SK-N-SH (cell line): ENCODE results near the gene GFPT1. TPM values are rescaled to one million over a fixed set of nuclear protein-coding genes. Genes with fewer than 3 reads are reported as not detected.

Source experiments
- CTCF ChIA-PET: fragments of 300-600, 350-600 bp; formaldehyde crosslinking; extraction: SDS; loops from one replicate; lab custom pipeline; 2021; lab: Yijun Ruan, JAX
- POLR2A ChIA-PET: fragments of 350-600 bp; sonication (Branson Sonifier 250); formaldehyde crosslinking; extraction: SDS; loops from one replicate; lab custom pipeline; 2020; ENCODE audit warnings: antibody characterized with exemption, inconsistent platforms; lab: Yijun Ruan, JAX
- DNase-seq: peaks from one replicate; pipeline ENCODE4 v3.0.0; 2012
- H2AFZ ChIP-seq: fragments of 200-600 bp; sonication (generic); 2 replicates; pipeline ENCODE4 v1.8.1; 2016; ENCODE audit warnings: antibody characterized with exemption, mild to moderate bottlenecking, low read depth
- H3F3A ChIP-seq: fragments of 200-600 bp; sonication (generic); replicated peaks from 2 replicates; pipeline ENCODE3; 2016; ENCODE audit warnings: antibody characterized with exemption, mild to moderate bottlenecking; ENCODE audit not compliant: insufficient read depth
- H3K27ac ChIP-seq, 2 experiments: fragments of 200-500 bp in 1 of 2; fragments of 200-600 bp in 1 of 2; sonication (Bioruptor generic) in 1 of 2; sonication (generic), shearing (Covaris generic) in 1 of 2; 2 replicates each; pipeline versions ENCODE4 v1.5.1 to v1.6.1; 2014 to 2016; ENCODE audit warnings: low read depth in 2 of 2, inconsistent platforms in 1 of 2, low read length in 1 of 2, mild to moderate bottlenecking in 1 of 2, mixed read lengths in 1 of 2
- H3K27me3 ChIP-seq: fragments of 200-600 bp; sonication (generic), shearing (Covaris generic); 2 replicates; pipeline ENCODE4 v1.6.1; 2016; ENCODE audit warnings: mixed run types; ENCODE audit not compliant: insufficient read depth
- H3K36me3 ChIP-seq, 2 experiments: fragments of 200-500 bp in 1 of 2; fragments of 200-600 bp in 1 of 2; sonication (Bioruptor generic) in 1 of 2; sonication (generic) in 1 of 2; replicated peaks in 1 of 2; 2 replicates each; pipeline versions ENCODE3 to v1.5.1; 2014 to 2016; ENCODE audit warnings: low read length in 1 of 2, mild to moderate bottlenecking in 1 of 2; ENCODE audit not compliant: insufficient read depth in 2 of 2, control insufficient read depth in 1 of 2
- H3K4me1 ChIP-seq, 2 experiments: fragments of 200-500 bp in 1 of 2; fragments of 200-600 bp in 1 of 2; sonication (Bioruptor generic) in 1 of 2; sonication (generic), shearing (Covaris generic) in 1 of 2; 2 replicates each; pipeline versions ENCODE4 v1.5.1 to v1.6.1; 2014 to 2016; ENCODE audit warnings: low read depth in 1 of 2, low read length in 1 of 2, mixed run types in 1 of 2; ENCODE audit not compliant: insufficient read depth in 2 of 2, control insufficient read depth in 1 of 2
- H3K4me2 ChIP-seq: fragments of 200-600 bp; sonication (generic), shearing (Covaris generic); 2 replicates; pipeline ENCODE4 v1.6.1; 2017; ENCODE audit warnings: mixed run types
- H3K4me3 ChIP-seq, 2 experiments: fragments of 200-500 bp in 1 of 2; fragments of 200-600 bp in 1 of 2; sonication (Bioruptor generic) in 1 of 2; sonication (generic), shearing (Covaris generic) in 1 of 2; 2 replicates each; pipeline versions ENCODE4 v1.5.1 to v1.8.1; 2014 to 2016; ENCODE audit warnings: low read depth in 2 of 2, inconsistent platforms in 1 of 2, low read length in 1 of 2, mild to moderate bottlenecking in 1 of 2, mixed read lengths in 1 of 2, moderate library complexity in 1 of 2
- H3K79me2 ChIP-seq: fragments of 200-600 bp; sonication (generic); 2 replicates; pipeline ENCODE4 v1.8.1; 2017; ENCODE audit warnings: mild to moderate bottlenecking; ENCODE audit not compliant: insufficient read depth
- H3K9ac ChIP-seq: fragments of 200-600 bp; sonication (generic); 2 replicates; pipeline ENCODE4 v1.6.1; 2017; ENCODE audit warnings: mixed run types
- H3K9me2 ChIP-seq: fragments of 200-600 bp; sonication (generic); 2 replicates; pipeline ENCODE4 v1.6.1; 2017; ENCODE audit warnings: mixed run types
- H3K9me3 ChIP-seq: fragments of 200-600 bp; sonication (generic); 2 replicates; pipeline ENCODE4 v1.6.1; 2017; ENCODE audit warnings: mixed run types, mild to moderate bottlenecking, moderate library complexity
- H4K20me1 ChIP-seq: fragments of 200-600 bp; sonication (generic); 2 replicates; pipeline ENCODE4 v1.6.1; 2017; ENCODE audit warnings: mild to moderate bottlenecking, mixed run types; ENCODE audit not compliant: insufficient read depth
- EP300 ChIP-seq, 2 experiments: IDR thresholded peaks; 2 replicates each; pipeline versions ENCODE4 v1.4.0 to v1.6.1; 2012; ENCODE audit warnings: borderline replicate concordance in 1 of 2, low read depth in 1 of 2, low read length in 1 of 2
- FOXM1 ChIP-seq: IDR thresholded peaks from 2 replicates; pipeline ENCODE4 v1.4.0; 2012; ENCODE audit warnings: low read depth, mild to moderate bottlenecking
- GABPA ChIP-seq: IDR thresholded peaks from 2 replicates; pipeline ENCODE4 v1.4.0; 2012; ENCODE audit warnings: low read depth, mild to moderate bottlenecking
- MEF2A ChIP-seq: IDR thresholded peaks from 2 replicates; pipeline ENCODE4 v1.4.0; 2012; ENCODE audit warnings: low read depth, borderline replicate concordance
- NRF1 ChIP-seq: IDR thresholded peaks from 2 replicates; pipeline ENCODE4 v1.6.1; 2012; ENCODE audit warnings: low read depth, mild to moderate bottlenecking, low read length
- RCOR1 ChIP-seq: fragments of 150-350 bp; IDR thresholded peaks from 2 replicates; pipeline ENCODE4 v1.6.1; 2017; ENCODE audit warnings: antibody characterized with exemption, low read length
- RFX5 ChIP-seq: IDR thresholded peaks from 2 replicates; pipeline ENCODE4 v1.6.1; 2012; ENCODE audit warnings: mild to moderate bottlenecking, improper control_type of control experiment, low read length
- TCF12 ChIP-seq: IDR thresholded peaks from 2 replicates; pipeline ENCODE4 v1.4.0; 2012
- WGBS: methylation state at CpG from one replicate; pipeline ENCODE4 v1.1.6; 2017; ENCODE audit warnings: low lambda C conversion rate; 5-methylcytosine and 5-hydroxymethylcytosine counted together
- polyA plus RNA-seq, 3 experiments: library from polyadenylated mRNA; depleted of rRNA; stranded (reverse); fragments of >200 nt; gene quantifications; 2 replicates each; pipeline ENCODE4 v1.2.3, GENCODE V29; 2012
- TF ChIP-seq, protein P1 (sequence below): IDR thresholded peaks from 2 replicates; pipeline ENCODE4 v1.6.1; 2012; ENCODE audit warnings: mild to moderate bottlenecking, low read depth, low read length, moderate library complexity
- TF ChIP-seq, protein P2 (sequence below): fragments of 150-350 bp; IDR thresholded peaks from 2 replicates; pipeline ENCODE4 v1.6.1; 2017; ENCODE audit warnings: antibody characterized with exemption, low read length, low read depth, borderline replicate concordance
- TF ChIP-seq, protein P3 (sequence below): fragments of 200-600 bp; sonication (generic); IDR thresholded peaks from 2 replicates; pipeline ENCODE4 v1.6.1; 2017; ENCODE audit warnings: antibody characterized with exemption, mild to moderate bottlenecking, moderate library complexity

Gene GFPT1
- polyA plus RNA-seq, 1 of the 3 experiments (the other 2 are of a cell fraction): 6.0 TPM

DNA sequence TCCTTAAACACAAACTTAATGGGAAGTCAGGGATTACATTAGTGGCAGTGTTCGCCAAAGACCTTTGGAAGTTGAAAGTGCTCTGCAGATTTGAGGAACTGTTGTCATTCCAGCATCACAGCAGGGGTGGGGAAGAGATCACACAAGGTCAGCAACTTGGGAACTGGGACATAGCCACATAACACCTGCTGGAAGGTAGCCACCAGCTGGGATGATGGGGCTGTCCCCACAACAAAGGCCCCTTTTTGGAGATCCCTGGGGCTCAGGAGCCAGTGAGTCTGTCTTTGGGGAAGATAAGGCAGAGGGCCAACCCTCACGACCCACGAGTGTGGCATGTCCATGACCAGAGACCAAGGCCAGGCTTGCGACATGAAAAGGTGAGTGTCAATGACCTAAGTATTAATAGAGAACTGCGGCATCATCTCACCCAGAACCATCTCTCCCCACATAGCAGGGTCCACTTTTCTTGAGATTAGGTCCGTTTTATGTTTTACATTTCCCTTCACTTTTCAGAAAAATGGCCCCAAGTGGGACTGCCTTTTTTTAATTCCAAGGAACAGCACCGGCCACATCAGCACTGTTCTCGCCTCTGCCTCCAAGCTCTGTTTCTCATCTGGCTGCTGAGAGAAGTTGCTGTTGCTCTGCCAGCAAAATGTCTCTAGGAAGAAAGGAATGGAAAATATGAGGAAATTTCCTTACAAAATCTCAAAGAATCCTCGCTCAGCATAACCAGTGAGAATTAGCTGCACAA, 106.9 kb downstream of the GFPT1 start:
- CTCF ChIA-PET: interaction anchor here (0.6 to 0.9 kb wide), 2 partner anchors 26 to 1036 kb away, joined by 3 read pairs; no protein-coding TSS in a partner anchor
- H3K4me2 ChIP-seq: no peak overlapping the region
- no peak for DNase-seq

DNA sequence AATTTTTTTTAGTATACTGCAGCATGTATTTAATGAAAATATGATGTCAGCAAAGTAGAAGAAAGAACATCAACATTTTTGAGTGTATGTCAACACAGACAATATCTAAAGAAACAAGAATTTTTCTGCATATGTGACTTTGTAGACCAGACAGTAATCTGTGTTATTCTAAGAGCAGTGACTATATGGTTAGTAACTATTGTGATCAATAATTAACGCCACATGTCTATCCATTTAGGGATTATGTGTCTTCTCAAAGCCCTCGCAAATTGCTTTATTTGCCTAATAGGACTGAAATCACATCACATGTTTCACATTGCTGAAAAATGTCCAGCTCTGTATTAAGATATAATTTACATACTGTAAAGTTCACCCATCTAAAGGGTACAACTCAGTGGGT, 107.8 kb downstream of the GFPT1 start:
- ChIA-PET POLR2A (no interaction called here), CTCF (interaction anchor here (1.2 kb wide), 1 partner anchor 30 kb away, joined by 3 read pairs; no protein-coding TSS in a partner anchor)

More for the DNA sequence above, 106.9 kb downstream of the GFPT1 start:
- TF ChIP-seq TCF12 (no peak), EP300 (IDR thresholded peaks at IDR 0.05; ENCODE audit: borderline replicate concordance in 1 of 2, low read depth in 1 of 2, low read length in 1 of 2) (no peak)
- Histone ChIP-seq H2AFZ (no peak overlapping the region), H3K36me3 (no peaks in the 10 kb centered on the region), H3K4me3 (no peak overlapping the region), H3K9me2 (no peaks in the 10 kb centered on the region), H4K20me1 (no peaks in the 10 kb centered on the region), H3K9ac (no peak overlapping the region), H3K27me3 (no peaks in the 10 kb centered on the region), H3K4me1 (peaks cover 0 to 5% of the 10 kb centered on the region in 2 experiments; a peak in 1 of 4 replicates), H3K27ac (no peak overlapping the region), H3F3A (peaks cover 6% of the 10 kb centered on the region), H3K9me3 (no peaks in the 10 kb centered on the region), H3K79me2 (no peaks in the 10 kb centered on the region)
- 83% methylated on average over 9 of the region's 9 CpGs for WGBS
- POLR2A ChIA-PET: no interaction called here

More for the DNA sequence above, 107.8 kb downstream of the GFPT1 start:
- no peaks in the 10 kb centered on the region for H3K9me2 ChIP-seq
- WGBS: 86% methylated on average over 2 of the region's 2 CpGs
- no peaks in the 10 kb centered on the region for H3K9me3 ChIP-seq
- peaks cover 0 to 5% of the 10 kb centered on the region in 2 experiments; a peak in 1 of 4 replicates for H3K4me1 ChIP-seq
- H3K36me3 ChIP-seq: no peaks in the 10 kb centered on the region
- H2AFZ ChIP-seq: no peak overlapping the region
- no peak for DNase-seq
- no peak overlapping the region for H3K4me3 ChIP-seq
- no peaks in the 10 kb centered on the region for H3K79me2 ChIP-seq
- H3K9ac ChIP-seq: no peak overlapping the region
- no peak overlapping the region for H3K4me2 ChIP-seq
- no peak overlapping the region for H3K27ac ChIP-seq
- H3K27me3 ChIP-seq: no peaks in the 10 kb centered on the region
- TF ChIP-seq, protein P1, sequence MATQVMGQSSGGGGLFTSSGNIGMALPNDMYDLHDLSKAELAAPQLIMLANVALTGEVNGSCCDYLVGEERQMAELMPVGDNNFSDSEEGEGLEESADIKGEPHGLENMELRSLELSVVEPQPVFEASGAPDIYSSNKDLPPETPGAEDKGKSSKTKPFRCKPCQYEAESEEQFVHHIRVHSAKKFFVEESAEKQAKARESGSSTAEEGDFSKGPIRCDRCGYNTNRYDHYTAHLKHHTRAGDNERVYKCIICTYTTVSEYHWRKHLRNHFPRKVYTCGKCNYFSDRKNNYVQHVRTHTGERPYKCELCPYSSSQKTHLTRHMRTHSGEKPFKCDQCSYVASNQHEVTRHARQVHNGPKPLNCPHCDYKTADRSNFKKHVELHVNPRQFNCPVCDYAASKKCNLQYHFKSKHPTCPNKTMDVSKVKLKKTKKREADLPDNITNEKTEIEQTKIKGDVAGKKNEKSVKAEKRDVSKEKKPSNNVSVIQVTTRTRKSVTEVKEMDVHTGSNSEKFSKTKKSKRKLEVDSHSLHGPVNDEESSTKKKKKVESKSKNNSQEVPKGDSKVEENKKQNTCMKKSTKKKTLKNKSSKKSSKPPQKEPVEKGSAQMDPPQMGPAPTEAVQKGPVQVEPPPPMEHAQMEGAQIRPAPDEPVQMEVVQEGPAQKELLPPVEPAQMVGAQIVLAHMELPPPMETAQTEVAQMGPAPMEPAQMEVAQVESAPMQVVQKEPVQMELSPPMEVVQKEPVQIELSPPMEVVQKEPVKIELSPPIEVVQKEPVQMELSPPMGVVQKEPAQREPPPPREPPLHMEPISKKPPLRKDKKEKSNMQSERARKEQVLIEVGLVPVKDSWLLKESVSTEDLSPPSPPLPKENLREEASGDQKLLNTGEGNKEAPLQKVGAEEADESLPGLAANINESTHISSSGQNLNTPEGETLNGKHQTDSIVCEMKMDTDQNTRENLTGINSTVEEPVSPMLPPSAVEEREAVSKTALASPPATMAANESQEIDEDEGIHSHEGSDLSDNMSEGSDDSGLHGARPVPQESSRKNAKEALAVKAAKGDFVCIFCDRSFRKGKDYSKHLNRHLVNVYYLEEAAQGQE: no peak
- TF ChIP-seq RCOR1 (no peak), FOXM1 (no peak), NRF1 (no peak), RFX5 (no peak), GABPA (no peak), MEF2A (no peak), EP300 (IDR thresholded peaks at IDR 0.05; ENCODE audit: borderline replicate concordance in 1 of 2, low read depth in 1 of 2, low read length in 1 of 2) (no peak)
- TF ChIP-seq, protein P2, sequence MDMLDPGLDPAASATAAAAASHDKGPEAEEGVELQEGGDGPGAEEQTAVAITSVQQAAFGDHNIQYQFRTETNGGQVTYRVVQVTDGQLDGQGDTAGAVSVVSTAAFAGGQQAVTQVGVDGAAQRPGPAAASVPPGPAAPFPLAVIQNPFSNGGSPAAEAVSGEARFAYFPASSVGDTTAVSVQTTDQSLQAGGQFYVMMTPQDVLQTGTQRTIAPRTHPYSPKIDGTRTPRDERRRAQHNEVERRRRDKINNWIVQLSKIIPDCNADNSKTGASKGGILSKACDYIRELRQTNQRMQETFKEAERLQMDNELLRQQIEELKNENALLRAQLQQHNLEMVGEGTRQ: no peak
- TF ChIP-seq, protein P3, sequence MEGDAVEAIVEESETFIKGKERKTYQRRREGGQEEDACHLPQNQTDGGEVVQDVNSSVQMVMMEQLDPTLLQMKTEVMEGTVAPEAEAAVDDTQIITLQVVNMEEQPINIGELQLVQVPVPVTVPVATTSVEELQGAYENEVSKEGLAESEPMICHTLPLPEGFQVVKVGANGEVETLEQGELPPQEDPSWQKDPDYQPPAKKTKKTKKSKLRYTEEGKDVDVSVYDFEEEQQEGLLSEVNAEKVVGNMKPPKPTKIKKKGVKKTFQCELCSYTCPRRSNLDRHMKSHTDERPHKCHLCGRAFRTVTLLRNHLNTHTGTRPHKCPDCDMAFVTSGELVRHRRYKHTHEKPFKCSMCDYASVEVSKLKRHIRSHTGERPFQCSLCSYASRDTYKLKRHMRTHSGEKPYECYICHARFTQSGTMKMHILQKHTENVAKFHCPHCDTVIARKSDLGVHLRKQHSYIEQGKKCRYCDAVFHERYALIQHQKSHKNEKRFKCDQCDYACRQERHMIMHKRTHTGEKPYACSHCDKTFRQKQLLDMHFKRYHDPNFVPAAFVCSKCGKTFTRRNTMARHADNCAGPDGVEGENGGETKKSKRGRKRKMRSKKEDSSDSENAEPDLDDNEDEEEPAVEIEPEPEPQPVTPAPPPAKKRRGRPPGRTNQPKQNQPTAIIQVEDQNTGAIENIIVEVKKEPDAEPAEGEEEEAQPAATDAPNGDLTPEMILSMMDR: no peak
- no peaks in the 10 kb centered on the region for H4K20me1 ChIP-seq
- H3F3A ChIP-seq: peaks cover 6% of the 10 kb centered on the region
